ENCODE measurements around the gene HIBADH.

GRCh38 chr7:27611059-27611458 is 51.6 kb downstream of the HIBADH start:
- no peak for TF ChIP-seq CTCF (IDR thresholded peaks at IDR 0.05 in 8 of 11, conservative IDR thresholded peaks at IDR 0.05 in 3 of 11)
- no peak for TF ChIP-seq POLR2A (IDR thresholded peaks at IDR 0.05)
- TF ChIP-seq POLR2AphosphoS5 (IDR thresholded peaks at IDR 0.05): no peak
